ENCODE data around the gene BCL2L13.

BCL2L13 gene

DNA sequence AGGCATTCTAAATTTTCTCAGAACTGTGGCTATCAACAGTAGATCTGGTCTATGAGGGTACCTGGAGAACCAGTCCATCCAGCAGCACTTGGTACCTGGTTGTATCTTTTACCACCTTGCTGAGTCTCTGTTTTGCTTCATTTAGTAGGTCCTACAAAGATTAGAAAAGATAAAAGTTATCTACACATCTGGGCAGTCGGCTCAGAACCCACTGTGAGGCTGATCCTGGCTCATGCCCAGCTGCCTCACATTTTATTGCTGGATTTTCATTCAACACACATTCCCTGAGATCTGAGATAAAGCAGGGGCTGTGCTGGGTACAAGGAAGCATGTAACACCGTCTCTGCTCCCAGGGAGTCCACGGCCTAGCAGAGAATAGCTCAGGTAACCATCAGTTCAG lies 37.5 kb upstream of the BCL2L13 start:
- TF ChIP-seq, protein P1, sequence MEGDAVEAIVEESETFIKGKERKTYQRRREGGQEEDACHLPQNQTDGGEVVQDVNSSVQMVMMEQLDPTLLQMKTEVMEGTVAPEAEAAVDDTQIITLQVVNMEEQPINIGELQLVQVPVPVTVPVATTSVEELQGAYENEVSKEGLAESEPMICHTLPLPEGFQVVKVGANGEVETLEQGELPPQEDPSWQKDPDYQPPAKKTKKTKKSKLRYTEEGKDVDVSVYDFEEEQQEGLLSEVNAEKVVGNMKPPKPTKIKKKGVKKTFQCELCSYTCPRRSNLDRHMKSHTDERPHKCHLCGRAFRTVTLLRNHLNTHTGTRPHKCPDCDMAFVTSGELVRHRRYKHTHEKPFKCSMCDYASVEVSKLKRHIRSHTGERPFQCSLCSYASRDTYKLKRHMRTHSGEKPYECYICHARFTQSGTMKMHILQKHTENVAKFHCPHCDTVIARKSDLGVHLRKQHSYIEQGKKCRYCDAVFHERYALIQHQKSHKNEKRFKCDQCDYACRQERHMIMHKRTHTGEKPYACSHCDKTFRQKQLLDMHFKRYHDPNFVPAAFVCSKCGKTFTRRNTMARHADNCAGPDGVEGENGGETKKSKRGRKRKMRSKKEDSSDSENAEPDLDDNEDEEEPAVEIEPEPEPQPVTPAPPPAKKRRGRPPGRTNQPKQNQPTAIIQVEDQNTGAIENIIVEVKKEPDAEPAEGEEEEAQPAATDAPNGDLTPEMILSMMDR (IDR thresholded peaks at IDR 0.05; ENCODE audit: insufficient read depth, missing control alignments): no peak
- DNase-seq (ENCODE audit: insufficient read length, low spot score) (no peak), FAIRE-seq (no peak)

DNA sequence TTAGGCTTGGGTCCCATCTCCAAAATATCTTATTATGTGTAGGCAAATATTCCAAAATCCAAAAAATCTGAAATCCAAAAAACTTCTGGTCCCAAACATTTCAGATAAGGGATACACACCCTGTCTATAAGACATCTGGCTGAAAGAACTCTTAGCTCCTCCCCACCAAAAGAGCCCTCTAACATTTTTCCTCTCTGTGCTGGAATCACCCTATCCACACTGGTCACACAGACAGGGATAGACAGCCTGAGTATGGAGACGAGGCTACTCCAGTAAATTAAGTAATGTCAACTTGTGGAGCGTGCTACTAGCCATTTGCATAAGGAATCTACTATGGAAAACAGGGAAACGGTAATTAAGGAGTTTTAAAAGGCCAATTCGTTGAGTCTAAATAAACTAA lies 34.9 kb upstream of the BCL2L13 start:
- FAIRE-seq: no peak

DNA sequence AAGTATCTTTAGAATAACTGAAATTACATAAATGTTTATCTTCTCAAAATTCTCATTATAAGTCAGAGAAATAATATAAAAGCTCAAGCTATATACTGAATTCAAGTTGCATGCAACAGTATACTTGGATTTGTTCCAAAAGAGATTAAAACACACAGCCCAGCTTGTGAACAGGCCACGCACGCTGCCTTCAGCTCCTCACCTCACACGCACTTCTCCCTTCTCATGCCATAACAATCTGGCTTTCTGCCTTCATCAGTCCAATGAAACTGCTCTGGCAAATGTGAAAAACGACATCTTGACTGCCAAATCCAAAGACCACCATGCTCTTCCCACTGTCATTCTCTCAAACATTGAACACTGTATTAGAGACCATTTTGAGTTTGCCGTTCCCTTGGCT lies 32.1 kb upstream of the BCL2L13 start:
- TF ChIP-seq, protein P1 (IDR thresholded peaks at IDR 0.05; ENCODE audit: insufficient read depth, missing control alignments): no peak
- FAIRE-seq (no peak), DNase-seq (ENCODE audit: insufficient read length, low spot score) (no peak)

More for the DNA sequence above, 34.9 kb upstream of the BCL2L13 start:
- no peak for DNase-seq (ENCODE audit: insufficient read length, low spot score)
- TF ChIP-seq, protein P1 (IDR thresholded peaks at IDR 0.05; ENCODE audit: insufficient read depth, missing control alignments): no peak

DNA sequence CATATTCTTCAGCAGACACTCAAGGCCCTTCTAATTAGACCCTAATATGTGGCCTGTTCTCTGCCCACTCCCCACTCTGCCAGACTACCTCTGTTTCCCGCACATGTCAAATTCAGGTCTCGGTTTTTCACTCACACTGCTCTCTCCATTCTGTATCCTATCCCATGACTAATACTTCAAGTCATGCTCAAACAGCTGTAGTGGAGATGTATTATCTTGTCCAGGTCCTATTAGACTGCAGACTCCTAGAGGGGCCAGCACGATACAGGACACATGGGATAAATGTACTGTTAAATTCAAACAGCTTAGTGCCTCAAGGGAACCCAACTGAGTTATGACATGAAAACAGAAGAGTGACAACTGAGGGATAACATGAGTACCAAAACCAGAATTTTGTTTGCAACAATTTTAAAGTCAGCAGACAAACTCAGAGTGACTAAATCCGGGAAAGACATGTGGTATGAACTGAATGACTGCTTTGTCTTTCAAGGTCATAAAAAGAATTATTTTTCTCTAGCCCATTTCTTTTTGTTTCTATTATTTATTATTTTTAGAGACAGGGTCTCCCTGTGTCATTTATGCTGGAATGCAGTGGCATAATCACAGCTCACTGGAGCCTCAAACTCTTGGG lies 30.6 kb upstream of the BCL2L13 start:
- DNase-seq (ENCODE audit: insufficient read length, low spot score) (no peak), FAIRE-seq (no peak)
- TF ChIP-seq, protein P1 (IDR thresholded peaks at IDR 0.05; ENCODE audit: insufficient read depth, missing control alignments): no peak

DNA sequence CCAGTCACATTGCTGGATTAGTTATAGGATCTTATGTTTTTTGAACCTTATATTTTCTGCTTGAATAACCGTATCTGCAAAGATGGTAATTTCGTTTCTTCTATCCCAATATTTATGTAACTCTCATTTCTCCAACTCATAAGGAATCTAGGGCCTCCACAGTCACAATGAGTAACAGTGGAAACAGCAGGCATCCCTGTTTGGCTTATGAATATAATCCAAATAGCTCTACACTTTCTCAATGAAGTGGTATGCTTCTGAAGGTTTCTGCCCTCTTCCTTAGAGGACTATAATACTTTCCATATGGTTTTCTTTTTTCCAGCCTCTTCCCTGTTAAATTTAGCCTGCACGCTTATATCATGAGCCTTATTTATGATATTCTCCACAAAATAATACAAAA lies 26.5 kb upstream of the BCL2L13 start:
- TF ChIP-seq, protein P1 (IDR thresholded peaks at IDR 0.05; ENCODE audit: insufficient read depth, missing control alignments): no peak
- DNase-seq (ENCODE audit: insufficient read length, low spot score) (no peak), FAIRE-seq (no peak)

DNA sequence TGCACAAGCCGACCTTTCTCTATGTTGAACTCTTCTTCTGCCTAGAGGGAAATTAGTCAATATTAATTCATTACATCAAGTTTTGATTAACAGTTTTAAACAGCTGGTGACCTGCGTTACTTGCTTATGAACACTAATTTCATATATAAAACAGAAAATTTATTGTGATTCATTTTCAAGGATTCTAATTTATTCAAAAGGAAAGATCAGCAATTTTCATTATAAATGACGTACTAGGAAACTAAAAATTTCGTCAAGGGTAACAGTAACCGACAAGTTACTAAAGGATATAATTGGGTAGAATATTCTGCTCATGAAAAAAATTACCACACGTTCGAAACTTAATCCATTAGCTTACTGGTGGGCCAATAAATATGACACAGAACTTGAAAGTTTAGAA lies 25.3 kb upstream of the BCL2L13 start:
- TF ChIP-seq, protein P1 (IDR thresholded peaks at IDR 0.05; ENCODE audit: insufficient read depth, missing control alignments): no peak
- DNase-seq (ENCODE audit: insufficient read length, low spot score) (no peak), FAIRE-seq (no peak)

DNA sequence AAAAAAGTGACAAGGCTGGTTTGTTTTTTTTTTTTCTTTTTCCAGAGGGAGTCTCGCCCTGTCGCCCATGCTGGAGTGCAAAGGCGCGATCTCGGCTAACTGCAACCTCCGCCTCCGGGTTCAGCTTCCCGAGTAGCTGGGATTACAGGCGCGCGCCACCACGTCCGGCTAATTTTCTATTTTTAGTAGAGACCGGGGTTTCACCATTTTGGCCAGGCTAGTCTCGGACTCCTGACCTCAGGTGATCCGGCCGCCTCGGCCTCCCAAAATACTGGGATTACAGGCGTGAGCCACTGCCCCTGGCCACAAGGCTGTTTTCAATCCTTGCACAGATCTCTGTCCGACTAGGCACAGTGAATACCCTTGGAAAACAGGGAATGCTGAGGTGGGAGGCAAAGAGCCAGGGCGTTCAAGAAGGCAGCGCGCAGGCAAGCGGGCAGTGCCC lies 10.6 kb upstream of the BCL2L13 start:
- TF ChIP-seq, protein P1 (IDR thresholded peaks at IDR 0.05; ENCODE audit: insufficient read depth, missing control alignments): no peak
- FAIRE-seq (no peak), DNase-seq (ENCODE audit: insufficient read length, low spot score) (no peak)
